Measurements from ENCODE around the gene TAGLN2. TPM values are rescaled to one million over a fixed set of nuclear protein-coding genes. Genes with fewer than 3 reads are reported as not detected.

Gene TAGLN2
- total RNA-seq, 3 donors from 2014 or later, result 338 to 362 (median 353) TPM

GRCh38 chr1:159935305-159935704, 10.0 kb upstream of the TAGLN2 start:
- Mint-ChIP-seq H3K9me3 (no peaks in the 10 kb centered on the region), H3K4me1 (ENCODE audit: low read depth) (peaks cover 8% of the 10 kb centered on the region), H3K36me3 (ENCODE audit: insufficient read depth) (no peaks in the 10 kb centered on the region), H3K4me3 (no peak overlapping the region), H3K27me3 (ENCODE audit: low read depth) (peaks cover 13% of the 10 kb centered on the region)
- DNase-seq (no peak), ATAC-seq (no peak)

DNA sequence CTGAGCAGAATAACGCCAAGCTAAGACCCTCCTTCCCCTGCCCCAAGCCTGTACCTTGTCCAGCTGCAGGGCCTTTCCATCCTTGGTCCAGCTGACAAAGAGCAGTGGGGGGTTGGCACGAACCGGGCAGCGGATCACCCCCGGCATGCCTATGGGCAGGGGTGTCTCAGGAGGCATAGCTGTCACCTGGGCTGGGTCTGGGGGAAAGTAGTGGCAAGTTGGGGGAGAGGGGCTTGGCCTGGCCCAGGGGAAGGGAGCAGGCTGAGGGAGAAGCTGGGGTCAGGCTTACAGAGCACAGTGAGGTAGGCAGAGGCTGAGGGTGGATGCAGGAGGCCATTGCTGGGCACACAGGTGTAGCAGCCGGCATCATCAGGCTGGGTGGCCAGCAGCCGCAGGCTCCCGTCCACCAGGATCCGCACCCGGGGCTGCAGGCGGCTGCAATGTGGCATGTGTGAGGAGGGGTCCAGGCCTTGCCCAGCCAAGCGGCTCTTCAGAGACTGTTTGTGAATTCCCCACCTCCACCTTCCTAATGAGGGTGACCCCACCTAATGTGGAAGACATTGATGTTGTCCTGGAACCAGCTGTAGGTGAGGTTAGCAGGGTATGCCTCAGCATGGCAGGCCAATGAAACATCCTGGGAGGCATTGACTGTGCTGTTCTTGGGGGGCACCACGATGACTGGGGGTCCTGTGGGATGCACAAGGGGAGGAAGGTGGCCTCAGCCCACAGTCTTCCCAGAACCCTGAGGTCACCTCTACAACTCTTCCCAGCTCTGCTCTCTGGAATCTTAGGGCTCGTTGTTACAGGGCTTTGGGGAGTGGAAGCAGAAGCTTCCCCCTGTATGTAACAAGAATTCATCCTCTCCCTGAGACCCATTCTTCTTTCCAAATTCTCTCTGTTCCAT, 9.1 kb upstream of the TAGLN2 start:
- H3K9me3 Mint-ChIP-seq, result no peaks in the 10 kb centered on the region
- H3K27me3 Mint-ChIP-seq (ENCODE audit: low read depth), result peaks cover 13% of the 10 kb centered on the region
- ATAC-seq (no peak), DNase-seq (no peak)
- no peaks in the 10 kb centered on the region for H3K36me3 Mint-ChIP-seq (ENCODE audit: insufficient read depth)
- no peak overlapping the region for H3K4me3 Mint-ChIP-seq
- peaks cover 8% of the 10 kb centered on the region for H3K4me1 Mint-ChIP-seq (ENCODE audit: low read depth)

DNA sequence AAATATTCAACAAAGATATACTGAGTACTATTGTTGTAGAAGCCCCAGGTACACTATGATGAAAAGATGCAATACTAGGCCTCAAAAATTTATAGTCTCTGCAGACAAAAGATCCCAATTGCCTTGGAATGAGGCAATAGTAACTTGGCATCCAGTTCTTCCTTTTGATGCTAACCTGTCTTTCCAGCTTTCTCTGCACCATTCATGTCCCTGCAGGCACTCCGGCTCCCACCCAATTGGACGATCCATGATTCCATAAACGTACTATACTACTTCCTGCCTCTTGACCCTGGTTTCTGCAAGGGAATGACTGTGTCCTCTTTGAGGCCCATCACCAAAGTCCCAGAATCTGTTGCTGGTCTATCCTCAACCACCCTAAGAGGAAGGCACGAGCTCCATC, 8.0 kb upstream of the TAGLN2 start:
- Mint-ChIP-seq H3K4me3 (no peak overlapping the region), H3K27me3 (ENCODE audit: low read depth) (peaks cover 9% of the 10 kb centered on the region)
- no peak for DNase-seq

DNA sequence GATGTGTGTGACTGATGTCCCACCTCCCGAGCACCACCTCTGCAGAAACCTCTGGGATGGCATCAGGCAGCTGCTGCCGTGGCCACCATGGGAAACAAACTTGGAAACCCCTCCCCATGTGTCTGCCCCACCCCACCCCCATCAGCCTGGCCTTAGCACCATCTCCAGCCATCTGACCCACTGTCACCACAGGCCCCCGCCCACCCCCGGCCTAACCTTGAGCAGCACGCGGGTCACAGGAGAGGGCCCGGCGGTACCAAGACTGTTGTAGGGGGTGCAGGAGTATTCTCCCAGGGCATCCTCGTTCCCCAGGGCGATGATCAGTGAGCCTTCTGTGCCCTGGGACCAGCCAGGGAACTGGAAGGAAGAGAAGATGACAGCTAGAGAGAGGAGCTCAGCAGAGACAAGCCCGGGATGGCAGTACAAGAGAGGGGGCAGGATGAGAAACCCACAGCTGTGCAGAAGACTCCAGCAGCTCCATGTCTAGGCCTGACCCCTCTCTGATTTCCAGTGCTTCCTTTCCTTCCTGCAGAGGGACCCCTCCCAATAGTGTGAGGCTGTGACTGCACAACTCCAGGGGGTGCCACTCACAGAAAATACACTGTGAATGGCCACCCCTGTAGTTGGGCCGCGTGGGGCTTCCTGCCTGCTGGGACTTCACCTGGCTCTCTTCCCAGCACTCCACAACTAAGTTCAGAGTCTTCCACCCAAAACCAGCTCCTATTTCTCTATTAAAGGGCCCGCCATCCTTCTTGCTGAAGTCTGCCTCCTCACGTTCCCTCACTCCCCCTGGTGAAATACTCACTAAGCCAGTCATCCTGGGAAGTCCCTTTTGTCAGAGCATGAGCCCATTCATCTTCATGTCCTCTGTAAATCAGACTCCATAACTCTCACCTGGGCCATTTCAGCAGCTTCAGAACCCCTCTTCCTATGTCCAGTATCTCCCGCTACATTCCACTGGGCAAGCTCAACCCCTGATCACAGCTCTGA, 7.3 kb upstream of the TAGLN2 start:
- ATAC-seq (no peak), DNase-seq (no peak)
- Mint-ChIP-seq H3K4me1 (ENCODE audit: low read depth) (peaks cover 8% of the 10 kb centered on the region), H3K4me3 (no peak overlapping the region), H3K36me3 (ENCODE audit: insufficient read depth) (no peaks in the 10 kb centered on the region), H3K27me3 (ENCODE audit: low read depth) (peaks cover 7% of the 10 kb centered on the region), H3K9me3 (no peaks in the 10 kb centered on the region)

More for the DNA sequence above, 8.0 kb upstream of the TAGLN2 start:
- peaks cover 8% of the 10 kb centered on the region for H3K4me1 Mint-ChIP-seq (ENCODE audit: low read depth)
- H3K9me3 Mint-ChIP-seq, result no peaks in the 10 kb centered on the region
- no peaks in the 10 kb centered on the region for H3K36me3 Mint-ChIP-seq (ENCODE audit: insufficient read depth)
- no peak for ATAC-seq

DNA sequence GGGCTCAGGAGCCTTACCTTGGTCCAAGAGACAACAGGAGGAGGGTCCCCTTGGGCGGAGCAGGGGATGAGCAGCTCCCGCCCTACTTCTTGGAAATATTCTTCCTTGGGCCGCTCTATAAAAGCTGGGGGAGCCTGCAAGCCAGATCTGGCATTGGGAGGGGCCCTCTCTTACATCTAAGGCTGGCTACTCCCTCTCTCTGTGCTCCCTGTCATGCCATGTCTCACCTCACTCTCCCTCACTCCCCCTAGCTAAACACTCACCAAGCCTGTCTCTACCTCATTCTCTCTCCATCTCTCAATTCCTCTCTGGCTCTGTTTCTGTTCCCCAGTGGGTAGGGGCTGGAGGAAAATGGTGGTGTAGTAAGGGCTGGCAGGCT, 6.5 kb upstream of the TAGLN2 start:
- Mint-ChIP-seq H3K36me3 (ENCODE audit: insufficient read depth) (no peaks in the 10 kb centered on the region), H3K4me1 (ENCODE audit: low read depth) (peaks cover 8% of the 10 kb centered on the region), H3K4me3 (no peak overlapping the region), H3K27me3 (ENCODE audit: low read depth) (peaks cover 7% of the 10 kb centered on the region), H3K9me3 (no peaks in the 10 kb centered on the region)
- DNase-seq (no peak), ATAC-seq (no peak)

DNA sequence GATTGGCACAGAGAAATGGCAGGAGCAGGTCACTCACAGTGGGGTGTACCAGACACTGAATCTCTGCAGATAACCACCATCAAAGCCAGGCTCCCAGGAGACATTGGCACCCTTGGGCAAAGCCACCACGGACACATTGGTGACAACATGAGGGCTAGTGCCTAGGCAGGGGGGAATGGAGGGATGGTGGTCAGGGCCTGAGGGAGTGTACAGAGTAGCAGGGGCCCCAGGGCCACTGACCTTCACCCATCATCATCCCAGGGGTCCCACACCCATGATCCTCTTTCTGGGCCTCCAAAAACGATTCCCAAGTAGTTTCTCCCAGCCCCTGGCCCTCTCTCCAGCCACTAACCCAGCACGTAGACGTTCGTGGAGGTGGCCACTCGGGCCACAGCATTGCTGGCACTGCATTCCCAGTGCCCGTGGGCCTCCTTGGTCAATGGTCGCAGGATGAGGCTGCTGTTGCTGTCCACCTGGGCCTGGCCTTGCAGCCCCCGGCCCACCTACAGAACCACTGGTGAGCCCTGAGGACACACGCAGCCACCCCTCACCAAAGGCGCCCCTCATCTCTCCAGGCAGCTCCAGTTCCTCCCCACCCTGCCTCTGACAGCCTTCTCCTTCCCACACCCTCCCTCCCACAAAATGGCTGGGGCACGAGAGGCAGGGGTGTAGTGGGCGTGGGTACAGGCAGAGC, 5.9 kb upstream of the TAGLN2 start:
- no peaks in the 10 kb centered on the region for H3K9me3 Mint-ChIP-seq
- H3K36me3 Mint-ChIP-seq (ENCODE audit: insufficient read depth), result no peaks in the 10 kb centered on the region
- no peak overlapping the region for H3K4me3 Mint-ChIP-seq
- H3K27me3 Mint-ChIP-seq (ENCODE audit: low read depth), result peaks cover 7% of the 10 kb centered on the region
- ATAC-seq (no peak), DNase-seq (no peak)
- H3K4me1 Mint-ChIP-seq (ENCODE audit: low read depth), result peaks cover 9% of the 10 kb centered on the region

GRCh38 chr1:159930634-159931033, 5.3 kb upstream of the TAGLN2 start:
- Mint-ChIP-seq H3K36me3 (ENCODE audit: insufficient read depth) (no peaks in the 10 kb centered on the region), H3K27me3 (ENCODE audit: low read depth) (peaks cover 7% of the 10 kb centered on the region), H3K9me3 (no peaks in the 10 kb centered on the region), H3K4me3 (no peak overlapping the region), H3K4me1 (ENCODE audit: low read depth) (peaks cover 13% of the 10 kb centered on the region)
- no peak for ATAC-seq
- no peak for DNase-seq

DNA sequence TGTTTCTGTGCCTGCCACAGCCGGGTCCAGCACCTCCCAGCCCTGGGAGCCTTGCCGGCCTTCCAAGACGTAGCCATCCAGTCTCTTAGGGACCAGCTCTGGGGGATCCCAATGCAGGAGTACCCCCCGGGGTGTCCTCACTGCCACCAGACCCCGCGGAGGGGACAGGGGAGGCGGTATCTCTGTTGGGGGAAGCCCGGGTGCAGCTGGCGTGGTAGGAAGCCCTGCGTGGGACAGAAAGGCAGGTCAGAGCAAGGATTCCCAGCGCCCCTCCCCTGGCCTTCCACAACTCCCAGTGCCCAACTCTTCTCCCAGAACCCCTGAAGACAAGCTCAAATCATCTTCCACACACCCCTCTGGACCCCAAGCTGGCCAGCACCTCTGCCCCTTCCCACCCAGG, 4.9 kb upstream of the TAGLN2 start:
- no peak for ATAC-seq
- peaks cover 16% of the 10 kb centered on the region for H3K4me1 Mint-ChIP-seq (ENCODE audit: low read depth)
- H3K9me3 Mint-ChIP-seq, result no peaks in the 10 kb centered on the region
- peaks cover 3% of the 10 kb centered on the region for H3K27me3 Mint-ChIP-seq (ENCODE audit: low read depth)
- no peak for DNase-seq
- no peak overlapping the region for H3K4me3 Mint-ChIP-seq
- H3K36me3 Mint-ChIP-seq (ENCODE audit: insufficient read depth), result no peaks in the 10 kb centered on the region

DNA sequence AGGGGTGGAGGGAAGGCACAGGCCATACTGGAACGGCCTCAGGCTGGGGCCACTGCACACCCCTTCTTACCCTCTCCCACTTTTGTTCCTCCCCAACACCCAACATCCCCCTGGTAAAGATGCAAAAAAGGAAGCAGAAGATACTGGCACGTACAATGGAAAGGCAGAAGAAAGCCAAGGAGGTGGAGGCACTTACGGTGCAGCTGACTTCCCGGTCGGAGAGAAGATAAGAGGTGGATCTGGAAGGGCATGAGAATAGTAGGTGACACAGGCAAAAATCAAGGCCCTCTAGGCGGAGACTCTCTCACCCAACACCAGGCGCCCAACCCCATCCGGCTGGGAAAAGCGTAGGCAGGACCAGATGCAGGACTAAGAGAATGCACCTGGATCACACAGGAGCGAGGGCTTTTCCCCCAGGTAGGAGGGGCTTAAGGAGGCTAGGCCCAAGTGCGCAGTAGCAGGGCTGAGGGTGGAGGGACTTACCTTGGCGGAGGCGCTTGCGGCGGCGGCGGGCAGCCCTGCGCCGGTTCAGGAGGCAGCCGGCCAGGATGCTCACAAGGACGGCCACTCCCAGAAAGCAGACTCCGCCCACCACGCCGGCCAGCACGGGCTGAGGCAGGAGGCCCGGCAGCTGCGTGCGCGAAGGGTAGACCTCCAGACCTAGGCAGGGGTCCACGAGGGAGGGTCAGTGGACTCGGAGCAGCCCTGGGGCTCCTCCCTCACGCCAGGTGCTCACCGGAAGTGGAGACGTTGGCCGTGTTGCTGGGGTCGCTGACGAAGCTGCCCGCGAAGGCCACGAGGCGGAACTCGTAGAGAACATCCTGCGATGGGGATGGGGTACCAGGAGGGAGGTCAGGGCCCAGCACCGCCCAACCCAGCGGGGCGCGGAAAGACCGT, 4.1 kb upstream of the TAGLN2 start:
- Mint-ChIP-seq H3K4me1 (ENCODE audit: low read depth) (peaks cover 16% of the 10 kb centered on the region), H3K27me3 (ENCODE audit: low read depth) (no peaks in the 10 kb centered on the region), H3K36me3 (ENCODE audit: insufficient read depth) (no peaks in the 10 kb centered on the region), H3K4me3 (no peak overlapping the region), H3K9me3 (no peaks in the 10 kb centered on the region)
- DNase-seq (no peak), ATAC-seq (no peak)

- DNase-seq, result no peak
- Mint-ChIP-seq H3K36me3 (ENCODE audit: insufficient read depth) (peaks cover 2% of the 10 kb centered on the region), H3K4me1 (ENCODE audit: low read depth) (peaks cover 23% of the 10 kb centered on the region), H3K9me3 (no peaks in the 10 kb centered on the region), H3K4me3 (no peak overlapping the region), H3K27me3 (ENCODE audit: low read depth) (no peaks in the 10 kb centered on the region)
- no peak for ATAC-seq
Observed at GRCh38 chr1:159928491-159929050, 3.3 kb upstream of the TAGLN2 start.

DNA sequence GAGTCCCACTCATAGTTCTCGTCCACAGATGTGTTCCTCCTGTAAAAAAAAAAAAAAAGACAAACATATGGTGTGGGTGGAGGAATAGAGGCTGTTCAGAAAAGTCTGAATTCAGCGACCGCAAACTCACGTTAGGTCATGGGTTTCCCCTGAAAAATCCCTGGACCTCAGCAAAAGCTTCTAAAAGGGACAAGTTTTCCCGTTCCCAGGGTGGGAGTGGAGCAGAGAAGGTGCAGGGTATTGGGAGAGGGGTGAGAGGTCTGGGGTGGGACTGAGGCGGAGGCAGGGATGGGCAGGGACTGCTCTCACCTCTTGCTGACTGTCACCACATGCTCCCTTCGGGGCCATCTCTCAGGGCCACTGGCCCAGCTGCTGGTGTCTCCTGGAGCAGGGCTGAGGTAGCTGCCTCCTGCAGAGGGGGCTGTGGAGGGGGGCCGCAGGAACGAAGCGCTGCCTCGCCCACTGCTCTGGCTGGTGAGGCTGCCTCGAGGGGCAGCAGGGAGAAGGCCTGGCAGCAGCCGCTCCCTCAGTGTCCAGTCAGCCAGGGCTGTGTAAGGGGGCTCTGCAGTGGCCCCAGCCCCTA, 2.6 kb upstream of the TAGLN2 start:
- peaks cover 2% of the 10 kb centered on the region for H3K36me3 Mint-ChIP-seq (ENCODE audit: insufficient read depth)
- no peaks in the 10 kb centered on the region for H3K9me3 Mint-ChIP-seq
- ATAC-seq, result no peak
- no peak for DNase-seq
- no peak overlapping the region for H3K4me3 Mint-ChIP-seq
- H3K4me1 Mint-ChIP-seq (ENCODE audit: low read depth), result peaks cover 29% of the 10 kb centered on the region
- H3K27me3 Mint-ChIP-seq (ENCODE audit: low read depth), result no peaks in the 10 kb centered on the region

DNA sequence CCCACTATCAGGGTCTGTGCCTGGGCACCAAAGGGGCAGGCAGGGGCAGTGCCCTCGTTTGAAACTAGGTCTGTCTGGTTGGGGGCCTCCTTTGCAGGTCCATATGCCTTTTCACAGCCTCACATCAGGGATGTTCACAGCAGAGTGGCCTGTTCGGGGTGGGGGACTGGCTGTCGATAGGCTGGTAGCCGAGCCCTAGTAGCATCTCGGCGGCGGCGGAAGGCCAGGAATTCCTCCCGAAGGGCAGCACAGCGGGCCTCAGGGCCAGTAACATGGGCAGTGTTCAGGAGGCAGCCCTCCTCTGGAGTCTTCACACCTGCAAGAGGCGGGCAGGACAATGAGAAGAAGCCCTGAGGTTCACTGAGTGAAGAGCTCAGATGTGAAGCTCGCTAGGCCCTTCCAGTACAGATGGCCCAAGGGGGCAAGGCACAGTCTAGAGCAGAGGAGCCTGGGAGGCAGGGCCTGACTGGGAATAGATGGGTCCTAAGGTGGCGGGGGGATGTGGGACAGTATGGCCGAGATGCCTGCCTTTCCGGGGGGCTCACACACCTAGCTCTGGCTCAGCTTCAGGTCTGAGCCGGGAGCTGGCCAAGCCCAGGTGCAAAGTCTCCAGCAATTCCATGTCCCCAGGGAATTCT, 2.0 kb upstream of the TAGLN2 start:
- H3K4me3 Mint-ChIP-seq, result no peak overlapping the region
- DNase-seq, result no peak
- no peaks in the 10 kb centered on the region for H3K9me3 Mint-ChIP-seq
- H3K27me3 Mint-ChIP-seq (ENCODE audit: low read depth), result no peaks in the 10 kb centered on the region
- peaks cover 35% of the 10 kb centered on the region for H3K4me1 Mint-ChIP-seq (ENCODE audit: low read depth)
- no peak for ATAC-seq
- H3K36me3 Mint-ChIP-seq (ENCODE audit: insufficient read depth), result peaks cover 2% of the 10 kb centered on the region

All from activated T-cell treated with anti-CD3 and anti-CD28 coated beads, Interleukin-2, amount 50 U/mL, for 4 hours (primary cell).